Measurements from ENCODE around the gene GPR55. TPM values are rescaled to one million over a fixed set of nuclear protein-coding genes. Genes with fewer than 3 reads are reported as not detected.

The GPR55 gene
- total and polyA plus RNA-seq, 2 of the 4 experiments (the other 2 are of a cell fraction): 0.03 TPM; not detected in 1

DNA sequence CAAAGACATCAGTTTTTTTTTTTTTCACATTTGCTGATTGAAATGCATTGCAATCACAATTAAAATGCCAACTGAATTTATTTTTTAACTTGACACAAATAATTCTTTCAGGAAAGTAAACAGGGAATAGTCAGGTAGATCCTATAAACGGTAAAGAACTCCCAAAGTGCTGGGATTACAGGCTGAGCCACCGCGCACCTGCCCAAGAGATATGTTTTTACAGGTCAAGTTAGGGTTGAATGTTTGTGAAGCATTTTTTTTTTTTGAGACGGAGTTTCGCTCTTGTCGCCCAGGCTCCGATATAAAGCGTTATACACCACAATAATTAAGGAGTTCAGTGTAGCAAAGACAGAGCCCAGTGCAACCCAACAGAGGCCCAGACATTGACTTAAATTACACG lies 45.2 kb downstream of the GPR55 start:
- no peaks in the 10 kb centered on the region for H3K9me3 ChIP-seq (ENCODE audit: control insufficient read depth, insufficient read depth, low read length)
- H3K4me1 ChIP-seq (ENCODE audit: control insufficient read depth, insufficient read depth, low read length): no peaks in the 10 kb centered on the region
- H2AK9ac ChIP-seq (replicated peaks; ENCODE audit: low read depth, low read length, poor library complexity): no peak overlapping the region
- no peak overlapping the region for H4K5ac ChIP-seq (ENCODE audit: low read depth, low read length)
- no peak overlapping the region for H3K4me2 ChIP-seq (ENCODE audit: low read depth, low read length)
- no CpG with 5 or more reads among the region's 9 CpGs for WGBS, 2 experiments (ENCODE audit: extremely low coverage in 2 of 2, insufficient read length in 1 of 2)
- no peak overlapping the region for H3K18ac ChIP-seq (ENCODE audit: low read depth, low read length)
- dilution Hi-C loops (cut with HindIII; ENCODE audit: low sequenced_read_pairs, unreplicated experiment) (no loop called here), in situ Hi-C loops (cut with MboI; ENCODE audit: low sequenced_read_pairs) (no loop called here), intact Hi-C loops (cut with micrococcal nuclease) (no loop called here)
- no TSS peak for BruUV-seq (replicated peaks)
- no peak overlapping the region for H3K56ac ChIP-seq (ENCODE audit: extremely low read depth, insufficient read depth, low read length)
- no peaks in the 10 kb centered on the region for H3K79me1 ChIP-seq (ENCODE audit: low read depth in 1 of 2, low read length in 2 of 2)
- ChIA-PET CTCF (no interaction called here), POLR2A (ENCODE audit: unreplicated experiment) (no interaction called here)
- no peak for ATAC-seq (ENCODE audit: low read depth)
- H3K27me3 ChIP-seq (ENCODE audit: control insufficient read depth, insufficient read depth, low read length): no peaks in the 10 kb centered on the region
- no peak for TF ChIP-seq MXI1 (IDR thresholded peaks at IDR 0.05; ENCODE audit: borderline replicate concordance, low read depth, low read length)
- no peak for TF ChIP-seq RFX5 (IDR thresholded peaks at IDR 0.05; ENCODE audit: low read depth, low read length)
- TF ChIP-seq RAD21 (IDR thresholded peaks at IDR 0.05; ENCODE audit: low read length): no peak
- no peak for TF ChIP-seq RCOR1 (IDR thresholded peaks at IDR 0.05; ENCODE audit: insufficient replicate concordance, low read length)
- TF ChIP-seq CHD1 (IDR thresholded peaks at IDR 0.05; ENCODE audit: low read depth, low read length): no peak
- no peak for TF ChIP-seq BHLHE40 (IDR thresholded peaks at IDR 0.05; ENCODE audit: low read depth, low read length)
- no peak for TF ChIP-seq MAZ (IDR thresholded peaks at IDR 0.05; ENCODE audit: borderline replicate concordance, low read depth, low read length)
- no peak for TF ChIP-seq MAFK (IDR thresholded peaks at IDR 0.05; ENCODE audit: low read depth, low read length)
- no peak for TF ChIP-seq SMC3 (IDR thresholded peaks at IDR 0.05; ENCODE audit: low read depth, low read length)
- H2BK5ac ChIP-seq (ENCODE audit: low read depth, low read length, poor library complexity, severe bottlenecking): no peak overlapping the region
- H3K4me3 ChIP-seq (ENCODE audit: insufficient read depth, low read depth, low read length): no peak overlapping the region
- peaks cover 34% of the 10 kb centered on the region for H3K36me3 ChIP-seq (ENCODE audit: control insufficient read depth, insufficient read depth, low read length)
- no peak overlapping the region for H2AFZ ChIP-seq (replicated peaks; ENCODE audit: low read length, poor library complexity)
- no peaks in the 10 kb centered on the region; the same call in 1 of the 2 replicates for H3K9me1 ChIP-seq (ENCODE audit: insufficient read depth, low read length)
- no peaks in the 10 kb centered on the region for H4K20me1 ChIP-seq (ENCODE audit: insufficient read depth, low read length)
- no peak overlapping the region for H2AK5ac ChIP-seq (ENCODE audit: low read depth, low read length)
- no peak overlapping the region for H3K14ac ChIP-seq (replicated peaks; ENCODE audit: low read depth, low read length)
- H4K91ac ChIP-seq (ENCODE audit: insufficient read depth, low read depth, low read length): no peak overlapping the region
- no peak overlapping the region for H3K23ac ChIP-seq (ENCODE audit: low read depth, low read length)
- H2BK120ac ChIP-seq (ENCODE audit: low read depth, low read length): no peak overlapping the region
- H4K8ac ChIP-seq (ENCODE audit: low read depth in 2 of 2, low read length in 2 of 2): no peak overlapping the region
- H3K27ac ChIP-seq (ENCODE audit: insufficient read depth, low read length): no peak overlapping the region
- DNase-seq: no peak
- no peak overlapping the region for H2BK15ac ChIP-seq (ENCODE audit: low read depth, low read length)
- no peak overlapping the region for H2BK20ac ChIP-seq (ENCODE audit: low read depth, low read length)
- no peak overlapping the region for H3K9ac ChIP-seq (ENCODE audit: low read depth, low read length)
- H3K4ac ChIP-seq (ENCODE audit: low read depth, low read length): no peak overlapping the region

Measured in IMR-90 (cell line).